ENCODE measurements around the gene ABHD14A. TPM values are rescaled to one million over a fixed set of nuclear protein-coding genes. Genes with fewer than 3 reads are reported as not detected.
"Not testable (repeated sequence)": the region's sequence is repeated elsewhere in the genome, so short reads cannot be mapped to it uniquely, and the experiment has no call there.

Gene ABHD14A
- total RNA-seq, result 12.8 and 13.3 TPM in 2 replicates

GRCh38 chr3:51974963-51975851, at the start of gene ABHD14A:
Gene ABHD14A (plus strand): TSS chr3:51975064. CDS start chr3:51975136, 72 bp downstream.
- Mint-ChIP-seq H3K27me3 (ENCODE audit: insufficient read depth) (no peaks in the 10 kb centered on the region), H3K4me3 (peak within 1 kb of the TSS; percentile 87), H3K9me3 (no peaks in the 10 kb centered on the region), H3K27ac (peak within 1 kb of the TSS; percentile 90), H3K36me3 (ENCODE audit: low read depth) (peaks cover 2% of the 10 kb centered on the region), H3K4me1 (ENCODE audit: low read depth) (peaks cover 24% of the 10 kb centered on the region)
- peak; percentile 72 for DNase-seq (ENCODE audit: low spot score)
- intact Hi-C loops (cut with micrococcal nuclease), result loop anchor here (1.0 to 10.0 kb wide), 6 partner anchors 8 to 580 kb away; partner anchors contain the start of genes ACY1, DUSP7, NT5DC2 and PARP3

- Mint-ChIP-seq H3K4me1 (ENCODE audit: low read depth) (no peaks in the 10 kb centered on the region), H3K27me3 (ENCODE audit: insufficient read depth) (peaks cover 3% of the 10 kb centered on the region), H3K27ac (no peak overlapping the region), H3K9me3 (no peaks in the 10 kb centered on the region), H3K36me3 (ENCODE audit: low read depth) (peaks cover 8% of the 10 kb centered on the region), H3K4me3 (no peak overlapping the region)
- DNase-seq (ENCODE audit: low spot score), result no peak
- intact Hi-C loops (cut with micrococcal nuclease), result no loop called here
These were observed 47.5 kb upstream of the ABHD14A start for GRCh38 chr3:51927061-51927977.

- Mint-ChIP-seq H3K36me3 (ENCODE audit: low read depth) (peaks cover 10% of the 10 kb centered on the region), H3K27ac (no peak overlapping the region), H3K27me3 (ENCODE audit: insufficient read depth) (no peaks in the 10 kb centered on the region), H3K9me3 (no peaks in the 10 kb centered on the region), H3K4me1 (ENCODE audit: low read depth) (no peaks in the 10 kb centered on the region), H3K4me3 (no peak overlapping the region)
- DNase-seq (ENCODE audit: low spot score), result no peak
- intact Hi-C loops (cut with micrococcal nuclease), result no loop called here
These were observed 46.4 kb upstream of the ABHD14A start for GRCh38 chr3:51928438-51928837.

GRCh38 chr3:51928981-51929380, 45.9 kb upstream of the ABHD14A start:
- H3K4me3 Mint-ChIP-seq; DNase-seq (ENCODE audit: low spot score); H3K9me3 Mint-ChIP-seq; H3K27me3 Mint-ChIP-seq (ENCODE audit: insufficient read depth); H3K27ac Mint-ChIP-seq; H3K4me1 Mint-ChIP-seq (ENCODE audit: low read depth); intact Hi-C loops (cut with micrococcal nuclease): not testable (repeated sequence)
- H3K36me3 Mint-ChIP-seq (ENCODE audit: low read depth), result peaks cover 13% of the 10 kb centered on the region

GRCh38 chr3:51929420-51930003, 45.4 kb upstream of the ABHD14A start:
- H3K36me3 Mint-ChIP-seq (ENCODE audit: low read depth), result peaks cover 13% of the 10 kb centered on the region
- intact Hi-C loops (cut with micrococcal nuclease), result no loop called here
- no peaks in the 10 kb centered on the region for H3K9me3 Mint-ChIP-seq
- no peaks in the 10 kb centered on the region for H3K4me1 Mint-ChIP-seq (ENCODE audit: low read depth)
- H3K4me3 Mint-ChIP-seq, result no peak overlapping the region
- no peak overlapping the region for H3K27ac Mint-ChIP-seq
- H3K27me3 Mint-ChIP-seq (ENCODE audit: insufficient read depth), result no peaks in the 10 kb centered on the region
- no peak for DNase-seq (ENCODE audit: low spot score)

GRCh38 chr3:51930439-51930838, 44.4 kb upstream of the ABHD14A start:
- no peak for DNase-seq (ENCODE audit: low spot score)
- Mint-ChIP-seq H3K36me3 (ENCODE audit: low read depth) (peaks cover 19% of the 10 kb centered on the region), H3K27ac (no peak overlapping the region), H3K4me3 (no peak overlapping the region), H3K27me3 (ENCODE audit: insufficient read depth) (no peaks in the 10 kb centered on the region), H3K9me3 (no peaks in the 10 kb centered on the region), H3K4me1 (ENCODE audit: low read depth) (no peaks in the 10 kb centered on the region)
- intact Hi-C loops (cut with micrococcal nuclease), result no loop called here

- no peak overlapping the region for H3K27ac Mint-ChIP-seq
- H3K9me3 Mint-ChIP-seq, result no peaks in the 10 kb centered on the region
- DNase-seq (ENCODE audit: low spot score), result no peak
- peaks cover 25% of the 10 kb centered on the region for H3K36me3 Mint-ChIP-seq (ENCODE audit: low read depth)
- H3K27me3 Mint-ChIP-seq (ENCODE audit: insufficient read depth), result no peaks in the 10 kb centered on the region
- no peak overlapping the region for H3K4me3 Mint-ChIP-seq
- no peaks in the 10 kb centered on the region for H3K4me1 Mint-ChIP-seq (ENCODE audit: low read depth)
- intact Hi-C loops (cut with micrococcal nuclease), result no loop called here
These were observed 43.1 kb upstream of the ABHD14A start for GRCh38 chr3:51931756-51932155.

- peaks cover 35% of the 10 kb centered on the region for H3K36me3 Mint-ChIP-seq (ENCODE audit: low read depth)
- intact Hi-C loops (cut with micrococcal nuclease), result no loop called here
- DNase-seq (ENCODE audit: low spot score), result no peak
- peaks cover 7% of the 10 kb centered on the region for H3K4me1 Mint-ChIP-seq (ENCODE audit: low read depth)
- no peak overlapping the region for H3K4me3 Mint-ChIP-seq
- no peaks in the 10 kb centered on the region for H3K9me3 Mint-ChIP-seq
- H3K27me3 Mint-ChIP-seq (ENCODE audit: insufficient read depth), result no peaks in the 10 kb centered on the region
- no peak overlapping the region for H3K27ac Mint-ChIP-seq
These were observed 42.1 kb upstream of the ABHD14A start for GRCh38 chr3:51932471-51933370.

GRCh38 chr3:51933471-51934138, 41.3 kb upstream of the ABHD14A start:
- H3K36me3 Mint-ChIP-seq (ENCODE audit: low read depth), result peaks cover 36% of the 10 kb centered on the region
- intact Hi-C loops (cut with micrococcal nuclease), result no loop called here
- no peak overlapping the region for H3K4me3 Mint-ChIP-seq
- no peaks in the 10 kb centered on the region for H3K27me3 Mint-ChIP-seq (ENCODE audit: insufficient read depth)
- H3K27ac Mint-ChIP-seq, result no peak overlapping the region
- DNase-seq (ENCODE audit: low spot score), result no peak
- H3K4me1 Mint-ChIP-seq (ENCODE audit: low read depth), result peaks cover 13% of the 10 kb centered on the region
- no peaks in the 10 kb centered on the region for H3K9me3 Mint-ChIP-seq

GRCh38 chr3:51934139-51934850, 40.6 kb upstream of the ABHD14A start:
- Mint-ChIP-seq H3K9me3 (no peaks in the 10 kb centered on the region), H3K27ac (no peak overlapping the region), H3K27me3 (ENCODE audit: insufficient read depth) (no peaks in the 10 kb centered on the region), H3K4me3 (no peak overlapping the region), H3K36me3 (ENCODE audit: low read depth) (peaks cover 40% of the 10 kb centered on the region), H3K4me1 (ENCODE audit: low read depth) (peaks cover 17% of the 10 kb centered on the region)
- no peak for DNase-seq (ENCODE audit: low spot score)
- intact Hi-C loops (cut with micrococcal nuclease), result no loop called here
